Prostate gland (tissue), 2 donors: ENCODE results near the gene EIF3M.

Experiments used
- POLR2A ChIP-seq: fragments of 450-650 bp; IDR thresholded peaks from one replicate; pipeline ENCODE4 v1.6.1; 2016; ENCODE audit warnings: antibody characterized with exemption, mild to moderate bottlenecking
- POLR2AphosphoS5 ChIP-seq: sonication (generic); formaldehyde crosslinking; IDR thresholded peaks from one replicate; pipeline ENCODE4 v1.6.1; 2017; ENCODE audit warnings: antibody characterized with exemption
- TF ChIP-seq, protein P1 (sequence below), 4 experiments: fragments of 200-600 bp in 2 of 4; fragments of 450-650 bp in 2 of 4; sonication (generic) in 2 of 4; IDR thresholded peaks; 1 replicate in 3 of 4; 2 replicates in 1 of 4; pipeline ENCODE4 v1.5.1; 2016 to 2019; ENCODE audit warnings: antibody characterized with exemption in 4 of 4, mild to moderate bottlenecking in 2 of 4, moderate library complexity in 2 of 4

DNA sequence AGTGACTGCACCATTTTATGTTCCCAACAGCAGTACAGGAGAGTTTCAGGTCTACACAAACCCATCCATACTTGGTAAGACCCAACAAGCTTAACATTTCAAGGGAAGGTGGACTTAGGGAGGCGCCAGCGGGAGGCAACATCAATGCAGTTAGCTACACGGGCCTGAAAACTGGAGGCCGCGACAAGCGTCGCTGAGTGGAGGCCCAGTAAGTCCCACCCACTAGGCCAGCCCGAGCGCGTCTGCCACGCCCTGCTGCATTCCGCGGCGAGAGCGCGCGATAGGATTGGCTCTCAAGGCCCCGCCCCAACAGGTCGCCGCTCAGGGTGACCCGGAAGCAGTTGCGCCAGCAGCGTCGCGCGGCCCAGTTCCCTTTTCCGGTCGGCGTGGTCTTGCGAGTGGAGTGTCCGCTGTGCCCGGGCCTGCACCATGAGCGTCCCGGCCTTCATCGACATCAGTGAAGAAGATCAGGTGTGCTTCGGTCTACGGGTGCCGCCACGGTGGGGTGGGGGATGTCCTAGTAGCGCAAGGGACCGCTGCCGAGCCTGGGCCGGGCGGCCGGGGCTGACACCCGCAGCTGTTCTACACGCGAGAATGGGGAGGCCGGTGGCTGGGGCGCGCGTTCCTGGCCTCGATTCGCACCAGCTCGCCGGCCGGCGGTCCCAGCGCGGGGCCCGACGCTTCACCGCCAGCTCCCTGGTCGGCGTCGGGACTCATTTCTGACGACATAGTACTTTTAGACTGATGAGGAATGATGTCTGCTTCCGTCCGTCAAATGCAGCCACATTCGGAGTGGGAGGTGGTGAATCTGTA lies at the start of gene EIF3M:
- TF ChIP-seq, protein P1, sequence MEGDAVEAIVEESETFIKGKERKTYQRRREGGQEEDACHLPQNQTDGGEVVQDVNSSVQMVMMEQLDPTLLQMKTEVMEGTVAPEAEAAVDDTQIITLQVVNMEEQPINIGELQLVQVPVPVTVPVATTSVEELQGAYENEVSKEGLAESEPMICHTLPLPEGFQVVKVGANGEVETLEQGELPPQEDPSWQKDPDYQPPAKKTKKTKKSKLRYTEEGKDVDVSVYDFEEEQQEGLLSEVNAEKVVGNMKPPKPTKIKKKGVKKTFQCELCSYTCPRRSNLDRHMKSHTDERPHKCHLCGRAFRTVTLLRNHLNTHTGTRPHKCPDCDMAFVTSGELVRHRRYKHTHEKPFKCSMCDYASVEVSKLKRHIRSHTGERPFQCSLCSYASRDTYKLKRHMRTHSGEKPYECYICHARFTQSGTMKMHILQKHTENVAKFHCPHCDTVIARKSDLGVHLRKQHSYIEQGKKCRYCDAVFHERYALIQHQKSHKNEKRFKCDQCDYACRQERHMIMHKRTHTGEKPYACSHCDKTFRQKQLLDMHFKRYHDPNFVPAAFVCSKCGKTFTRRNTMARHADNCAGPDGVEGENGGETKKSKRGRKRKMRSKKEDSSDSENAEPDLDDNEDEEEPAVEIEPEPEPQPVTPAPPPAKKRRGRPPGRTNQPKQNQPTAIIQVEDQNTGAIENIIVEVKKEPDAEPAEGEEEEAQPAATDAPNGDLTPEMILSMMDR (IDR thresholded peaks at IDR 0.05): no peak
- peak; percentile 48 for TF ChIP-seq POLR2A
- peak; percentile 93 for TF ChIP-seq POLR2AphosphoS5
